ENCODE results near the gene UBC.

DNA sequence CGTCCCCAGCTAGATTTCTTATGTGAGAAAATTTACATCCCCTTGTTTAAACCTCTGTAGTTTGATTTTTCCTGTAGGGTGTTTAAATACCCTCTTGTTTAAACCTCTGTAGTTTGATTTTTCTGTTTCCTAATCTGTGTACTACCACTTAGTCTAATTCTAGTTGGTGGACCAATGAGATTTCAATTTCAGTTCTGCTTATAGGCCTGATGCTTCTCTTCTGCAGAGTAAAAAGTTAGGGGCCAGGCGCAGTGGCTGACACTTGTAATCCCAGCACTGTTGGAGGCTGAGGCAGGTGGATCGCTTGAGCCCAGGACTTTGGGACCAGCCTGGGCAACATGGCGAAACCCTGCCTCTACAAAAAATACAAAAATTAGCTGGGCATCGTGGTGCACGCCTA is 11.5 kb downstream of the UBC start:
- TF ChIP-seq, protein P1, sequence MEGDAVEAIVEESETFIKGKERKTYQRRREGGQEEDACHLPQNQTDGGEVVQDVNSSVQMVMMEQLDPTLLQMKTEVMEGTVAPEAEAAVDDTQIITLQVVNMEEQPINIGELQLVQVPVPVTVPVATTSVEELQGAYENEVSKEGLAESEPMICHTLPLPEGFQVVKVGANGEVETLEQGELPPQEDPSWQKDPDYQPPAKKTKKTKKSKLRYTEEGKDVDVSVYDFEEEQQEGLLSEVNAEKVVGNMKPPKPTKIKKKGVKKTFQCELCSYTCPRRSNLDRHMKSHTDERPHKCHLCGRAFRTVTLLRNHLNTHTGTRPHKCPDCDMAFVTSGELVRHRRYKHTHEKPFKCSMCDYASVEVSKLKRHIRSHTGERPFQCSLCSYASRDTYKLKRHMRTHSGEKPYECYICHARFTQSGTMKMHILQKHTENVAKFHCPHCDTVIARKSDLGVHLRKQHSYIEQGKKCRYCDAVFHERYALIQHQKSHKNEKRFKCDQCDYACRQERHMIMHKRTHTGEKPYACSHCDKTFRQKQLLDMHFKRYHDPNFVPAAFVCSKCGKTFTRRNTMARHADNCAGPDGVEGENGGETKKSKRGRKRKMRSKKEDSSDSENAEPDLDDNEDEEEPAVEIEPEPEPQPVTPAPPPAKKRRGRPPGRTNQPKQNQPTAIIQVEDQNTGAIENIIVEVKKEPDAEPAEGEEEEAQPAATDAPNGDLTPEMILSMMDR (conservative IDR thresholded peaks at IDR 0.05; ENCODE audit: low read depth, low read length) = no peak
- TF ChIP-seq EZH2 (IDR thresholded peaks at IDR 0.05; ENCODE audit: borderline replicate concordance, low read depth, low read length, poor library complexity, severe bottlenecking) = no peak

All from A673 (cell line).